Measurements from ENCODE around the gene SRR.

The SRR gene

GRCh38 chr17:2321399-2321798 is 17.6 kb downstream of the SRR start:
- CTCF ChIA-PET = interaction anchor here (1.3 to 1.5 kb wide), 2 partner anchors 11 to 15 kb away, joined by 5 to 7 read pairs; partner anchors contain the start of genes SGSM2 and TSR1

GRCh38 chr17:2323629-2324314 is 20.0 kb downstream of the SRR start:
- POLR2A ChIA-PET = no interaction called here
- CTCF ChIA-PET = interaction anchor here (1.8 kb wide), 1 partner anchor 15 kb away, joined by 4 read pairs; no protein-coding TSS in a partner anchor
- DNase-seq (ENCODE audit: extremely low spot score) = no peak
- TF ChIP-seq CTCF (IDR thresholded peaks at IDR 0.05; ENCODE audit: control extremely low read depth, extremely low read depth, low read depth, missing control alignments) = no peak

More at GRCh38 chr17:2321399-2321798, 17.6 kb downstream of the SRR start:
- POLR2A ChIA-PET = no interaction called here
- no peak for DNase-seq (ENCODE audit: extremely low spot score)
- no peak for TF ChIP-seq CTCF (IDR thresholded peaks at IDR 0.05; ENCODE audit: control extremely low read depth, extremely low read depth, low read depth, missing control alignments)

- TF ChIP-seq CTCF (IDR thresholded peaks at IDR 0.05; ENCODE audit: control extremely low read depth, extremely low read depth, low read depth, missing control alignments) = no peak
- ChIA-PET POLR2A (no interaction called here), CTCF (interaction anchor here (1.0 to 1.9 kb wide), 4 partner anchors 10 to 87 kb away, joined by 3 to 5 read pairs (median 3); no protein-coding TSS in a partner anchor)
Measured at GRCh38 chr17:2331303-2331702, 27.6 kb downstream of the SRR start.

GRCh38 chr17:2335726-2336214 is 32.0 kb downstream of the SRR start:
- ChIA-PET CTCF (interaction anchor here (0.7 to 8.6 kb wide), 15 partner anchors 9 to 283 kb away, joined by 3 to 56 read pairs (median 5); partner anchors contain the start of gene HIC1), POLR2A (interaction anchor here (0.6 to 1.3 kb wide), 5 partner anchors 9 to 280 kb away, joined by 3 to 5 read pairs (median 4); no protein-coding TSS in a partner anchor)
- no peak for TF ChIP-seq CTCF (IDR thresholded peaks at IDR 0.05; ENCODE audit: control extremely low read depth, extremely low read depth, low read depth, missing control alignments)
- no peak for DNase-seq (ENCODE audit: extremely low spot score)

More at GRCh38 chr17:2331303-2331702, 27.6 kb downstream of the SRR start:
- DNase-seq (ENCODE audit: extremely low spot score) = no peak

GRCh38 chr17:2336215-2336851 is 32.6 kb downstream of the SRR start, which contains the start of gene TSR1:
TSR1 (minus strand) TSS chr17:2336457; CDS start chr17:2336427, 30 bp downstream.
- DNase-seq (ENCODE audit: extremely low spot score) = peak; percentile 98
- CTCF ChIA-PET = interaction anchor here (0.7 to 8.6 kb wide), 15 partner anchors 10 to 283 kb away, joined by 3 to 56 read pairs (median 5); partner anchors contain the start of gene HIC1
- peak; percentile 45 for TF ChIP-seq CTCF (IDR thresholded peaks at IDR 0.05; ENCODE audit: control extremely low read depth, extremely low read depth, low read depth, missing control alignments)
- POLR2A ChIA-PET = interaction anchor here (0.6 to 1.3 kb wide), 5 partner anchors 9 to 281 kb away, joined by 3 to 5 read pairs (median 4); no protein-coding TSS in a partner anchor

Measured in GM10248 (cell line).